OCI-LY3 (cell line): Measurements from ENCODE around the gene CYP4F3.

ENCODE experiments used
- EZH2phosphoT487 ChIP-seq: fragments of 200-600 bp; shearing (Covaris generic); IDR thresholded peaks from 2 replicates; pipeline ENCODE4 v1.6.1; 2018; ENCODE audit warnings: antibody characterized with exemption, mixed run types, low read depth
- TF ChIP-seq, protein P1 (sequence below): fragments of 200-600, 300-600 bp; sonication (generic); IDR thresholded peaks from 2 replicates; pipeline ENCODE4 v1.5.1; 2014; ENCODE audit warnings: antibody characterized with exemption, low read length, low read depth

DNA sequence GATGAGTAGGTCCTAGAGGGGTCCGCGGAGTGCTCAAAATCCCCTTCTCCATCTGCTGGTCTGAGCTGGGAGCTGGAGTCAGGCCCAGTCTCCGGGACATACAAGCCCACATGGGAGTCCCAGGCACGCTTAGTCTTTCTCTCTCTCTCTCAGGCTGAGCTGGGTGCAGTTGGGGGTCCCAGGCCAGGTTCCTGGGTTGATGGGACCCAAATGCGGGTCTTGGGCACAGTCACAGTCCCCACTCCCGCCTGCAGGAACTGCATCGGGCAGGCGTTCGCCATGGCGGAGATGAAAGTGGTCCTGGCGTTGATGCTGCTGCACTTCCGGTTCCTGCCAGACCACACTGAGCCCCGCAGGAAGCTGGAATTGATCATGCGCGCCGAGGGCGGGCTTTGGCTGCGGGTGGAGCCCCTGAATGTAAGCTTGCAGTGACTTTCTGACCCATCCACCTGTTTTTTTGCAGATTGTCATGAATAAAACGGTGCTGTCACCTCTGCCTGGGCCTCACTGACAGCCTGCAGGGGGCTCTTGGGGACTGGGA is 56.0 kb downstream of the CYP4F3 start:
- TF ChIP-seq, protein P1, sequence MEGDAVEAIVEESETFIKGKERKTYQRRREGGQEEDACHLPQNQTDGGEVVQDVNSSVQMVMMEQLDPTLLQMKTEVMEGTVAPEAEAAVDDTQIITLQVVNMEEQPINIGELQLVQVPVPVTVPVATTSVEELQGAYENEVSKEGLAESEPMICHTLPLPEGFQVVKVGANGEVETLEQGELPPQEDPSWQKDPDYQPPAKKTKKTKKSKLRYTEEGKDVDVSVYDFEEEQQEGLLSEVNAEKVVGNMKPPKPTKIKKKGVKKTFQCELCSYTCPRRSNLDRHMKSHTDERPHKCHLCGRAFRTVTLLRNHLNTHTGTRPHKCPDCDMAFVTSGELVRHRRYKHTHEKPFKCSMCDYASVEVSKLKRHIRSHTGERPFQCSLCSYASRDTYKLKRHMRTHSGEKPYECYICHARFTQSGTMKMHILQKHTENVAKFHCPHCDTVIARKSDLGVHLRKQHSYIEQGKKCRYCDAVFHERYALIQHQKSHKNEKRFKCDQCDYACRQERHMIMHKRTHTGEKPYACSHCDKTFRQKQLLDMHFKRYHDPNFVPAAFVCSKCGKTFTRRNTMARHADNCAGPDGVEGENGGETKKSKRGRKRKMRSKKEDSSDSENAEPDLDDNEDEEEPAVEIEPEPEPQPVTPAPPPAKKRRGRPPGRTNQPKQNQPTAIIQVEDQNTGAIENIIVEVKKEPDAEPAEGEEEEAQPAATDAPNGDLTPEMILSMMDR: no peak
- no peak for TF ChIP-seq EZH2phosphoT487
